K562 (cell line): ENCODE measurements around the gene ATXN7L1. TPM values are rescaled to one million over a fixed set of nuclear protein-coding genes. Genes with fewer than 3 reads are reported as not detected.

Experiments
- BACH1 ChIP-seq: fragments of 200-800 bp; sonication (Bioruptor generic); IDR thresholded peaks from 2 replicates; pipeline ENCODE4 v1.6.1; 2016; ENCODE audit warnings: missing genetic modification characterization, missing compliant biosample characterization
- CBFA2T2 ChIP-seq: fragments of 450-650 bp; conservative IDR thresholded peaks from 2 replicates; pipeline ENCODE4 v1.6.1; 2017; ENCODE audit warnings: mild to moderate bottlenecking
- CGGBP1 ChIP-seq: fragments of 250-450 bp; sonication (Bioruptor Pico); IDR thresholded peaks from 2 replicates; pipeline ENCODE4 v1.9.0; 2021; ENCODE audit warnings: mild to moderate bottlenecking
- DPF2 ChIP-seq: fragments of 450-650 bp; IDR thresholded peaks from 2 replicates; pipeline ENCODE4 v1.6.1; 2016
- ETS1 ChIP-seq: conservative IDR thresholded peaks from 2 replicates; pipeline ENCODE4 v1.6.1; 2011; ENCODE audit warnings: low read depth, mild to moderate bottlenecking, low read length; ENCODE audit not compliant: control insufficient read depth
- FOXJ2 ChIP-seq: fragments of 200-800 bp; sonication (Bioruptor generic); IDR thresholded peaks from 2 replicates; pipeline ENCODE4 v1.6.1; 2016; ENCODE audit warnings: missing genetic modification characterization, missing compliant biosample characterization
- HDAC2 ChIP-seq: fragments of 450-650 bp; IDR thresholded peaks from 2 replicates; pipeline ENCODE4 v1.6.1; 2016; ENCODE audit warnings: mild to moderate bottlenecking
- KHSRP ChIP-seq: fragments of 450-650 bp; IDR thresholded peaks from 2 replicates; pipeline ENCODE4 v1.6.1; 2017
- LEF1 ChIP-seq: fragments of 450-650 bp; IDR thresholded peaks from 2 replicates; pipeline ENCODE4 v1.6.1; 2016; ENCODE audit warnings: mild to moderate bottlenecking
- MXI1 ChIP-seq: IDR thresholded peaks from 2 replicates; pipeline ENCODE4 v1.6.1; 2011; ENCODE audit warnings: low read depth, mild to moderate bottlenecking, improper control_type of control experiment, low read length
- NFE2 ChIP-seq: IDR thresholded peaks from 2 replicates; pipeline ENCODE4 v1.6.1; 2014; ENCODE audit warnings: antibody characterized with exemption, low read depth
- NFIC ChIP-seq: fragments of 450-650 bp; IDR thresholded peaks from 2 replicates; pipeline ENCODE4 v1.6.1; 2017; ENCODE audit warnings: mild to moderate bottlenecking, inconsistent platforms
- NR4A1 ChIP-seq, 2 experiments: fragments of 250-450 bp in 1 of 2; fragments of 450-650 bp in 1 of 2; sonication (Bioruptor Pico) in 1 of 2; IDR thresholded peaks; 2 replicates each; pipeline versions ENCODE4 v1.4.0 to v1.6.1; 2016 to 2020; ENCODE audit warnings: mild to moderate bottlenecking in 2 of 2, missing compliant biosample characterization in 1 of 2, missing genetic modification characterization in 1 of 2, moderate library complexity in 1 of 2
- PHF21A ChIP-seq: fragments of 450-650 bp; IDR thresholded peaks from 2 replicates; pipeline ENCODE4 v1.6.1; 2017; ENCODE audit warnings: low read depth, borderline replicate concordance
- PKNOX1 ChIP-seq: fragments of 450-650 bp; IDR thresholded peaks from 2 replicates; pipeline ENCODE4 v1.6.1; 2016
- RNF219 ChIP-seq: fragments of 250-450 bp; sonication (Bioruptor Pico); IDR thresholded peaks from 2 replicates; pipeline ENCODE4 v1.5.0; 2022; ENCODE audit warnings: mild to moderate bottlenecking
- SMAD1 ChIP-seq: fragments of 150-350 bp; IDR thresholded peaks from 2 replicates; pipeline ENCODE4 v1.6.1; 2014; ENCODE audit warnings: low read length, low read depth; ENCODE audit not compliant: partially characterized antibody
- SMARCA4 ChIP-seq: fragments of 450-650 bp; IDR thresholded peaks from 2 replicates; pipeline ENCODE4 v1.6.1; 2016
- SOX6 ChIP-seq: fragments of 450-650 bp; IDR thresholded peaks from 2 replicates; pipeline ENCODE4 v1.6.1; 2014; ENCODE audit warnings: mild to moderate bottlenecking
- SPI1 ChIP-seq: IDR thresholded peaks from 2 replicates; pipeline ENCODE4 v1.6.1; 2011; ENCODE audit warnings: low read depth, low read length, control low read depth, borderline replicate concordance
- SRSF1 ChIP-seq: fragments of 200-400 bp; formaldehyde crosslinking; IDR thresholded peaks from 2 replicates; pipeline ENCODE4 v1.6.1; 2017; ENCODE audit warnings: mild to moderate bottlenecking, low read depth, low read length, moderate library complexity
- STAG1 ChIP-seq: sonication (generic); formaldehyde crosslinking; IDR thresholded peaks from 2 replicates; pipeline ENCODE4 v1.5.0; 2020; ENCODE audit warnings: missing genetic modification reagents, borderline replicate concordance
- STAT5B ChIP-seq: fragments of 250-450 bp; sonication (Bioruptor Pico); IDR thresholded peaks from 2 replicates; pipeline ENCODE4 v1.8.0; 2021; ENCODE audit warnings: mild to moderate bottlenecking, inconsistent platforms
- ZBTB7A ChIP-seq: IDR thresholded peaks from 2 replicates; pipeline ENCODE4 v1.6.1; 2011; ENCODE audit warnings: low read depth, mild to moderate bottlenecking, low read length, moderate library complexity, borderline replicate concordance; ENCODE audit not compliant: control insufficient read depth
- ZNF174 ChIP-seq: fragments of 250-450 bp; sonication (Bioruptor Pico); IDR thresholded peaks from 2 replicates; pipeline ENCODE4 v1.4.0; 2020; ENCODE audit warnings: mild to moderate bottlenecking
- ZNF23 ChIP-seq: fragments of 250-450 bp; sonication (Bioruptor Pico); IDR thresholded peaks from 2 replicates; pipeline ENCODE4 v1.4.0; 2020; ENCODE audit warnings: mild to moderate bottlenecking
- ZNF507 ChIP-seq: conservative IDR thresholded peaks from 2 replicates; pipeline ENCODE4 v1.6.1; 2017; ENCODE audit warnings: missing genetic modification characterization, missing compliant biosample characterization
- polyA plus RNA-seq, 8 experiments: library from polyadenylated mRNA; depleted of rRNA in 4 of 8; stranded (reverse) in 5 of 8; unstranded in 3 of 8; fragments of >200 nt; fragmentation: Nextera tagmentation in 2 of 8; fragmentation: Illumina TruSeq in 1 of 8; extraction: Ambion mirVana in 2 of 8; extraction: Trizol in 1 of 8; gene quantifications; 2 replicates each; pipeline versions ENCODE4 v1.2.1 to v1.2.3, GENCODE V29; 2011 to 2014; ENCODE audit warnings: inconsistent platforms in 1 of 8, missing spikeins in 1 of 8
- total RNA-seq, 7 experiments: library from RNA; depleted of rRNA in 6 of 7; stranded (reverse); fragments of >200 nt in 6 of 7; fragmentation: Illumina TruSeq in 2 of 7; extraction: Trizol in 2 of 7; gene quantifications; 2 replicates each; pipeline versions ENCODE4 v1.2.1 to v1.2.3, GENCODE V29; 2011 to 2021; ENCODE audit warnings: low replicate concordance in 1 of 7

The ATXN7L1 gene
- total and polyA plus RNA-seq, 9 of the 15 experiments (the other 6 are each of a cell fraction or from before 2014, with no cell fraction given), result 6.6 to 13.7 (median 10.7) TPM

- 0 out of 2 replicates have a peak, but pooled peaks have one; percentile 53 for TF ChIP-seq SMARCA4
- peak; percentile 37; the same call in 1 of the 2 replicates for TF ChIP-seq SPI1
- TF ChIP-seq CBFA2T2, result peak; percentile 26; the same call in 1 of the 2 replicates
- no peak for TF ChIP-seq STAG1 (CRISPR knock-in tag)
- TF ChIP-seq KHSRP, result no peak
- TF ChIP-seq HDAC2, result no peak
- TF ChIP-seq SMAD1, result no peak
- no peak for TF ChIP-seq SRSF1
- no peak for TF ChIP-seq ZNF23 (CRISPR knock-in tag)
- no peak for TF ChIP-seq ZNF507 (tag)
- peak; percentile 21; the same call in 1 of the 2 replicates for TF ChIP-seq ZBTB7A
- TF ChIP-seq LEF1, result no peak
- 0 out of 2 replicates have a peak, but pooled peaks have one; percentile 34 for TF ChIP-seq ETS1
- TF ChIP-seq NFE2, result peak; percentile 96
- TF ChIP-seq DPF2, result peak; percentile 80; the same call in 1 of the 2 replicates
- no peak for TF ChIP-seq PHF21A
- no peak for TF ChIP-seq NR4A1 (CRISPR knock-in tag; IDR thresholded peaks at IDR 0.05)
- no peak for TF ChIP-seq NR4A1 (tag; IDR thresholded peaks at IDR 0.05)
- TF ChIP-seq PKNOX1, result peak; percentile 63
- TF ChIP-seq BACH1, result peak; percentile 94
- TF ChIP-seq SOX6, result no peak
- TF ChIP-seq MXI1, result no peak
- TF ChIP-seq NFIC, result peak; percentile 72
- no peak for TF ChIP-seq CGGBP1 (CRISPR knock-in tag)
- no peak for TF ChIP-seq ZNF174 (CRISPR knock-in tag)
- no peak for TF ChIP-seq RNF219 (CRISPR knock-in tag)
- TF ChIP-seq STAT5B (CRISPR knock-in tag), result no peak
- TF ChIP-seq FOXJ2, result no peak
Measured at GRCh38 chr7:105648561-105649401, 227.6 kb downstream of the ATXN7L1 start (continued).
